Effector memory CD4-positive, alpha-beta T cell (primary cell): ENCODE data around the gene MPPED2.

ENCODE experiments used
- DNase-seq, 3 donors: peaks; one replicate each; pipeline ENCODE4 v3.0.0-alpha.2; 2020
- H3K27ac ChIP-seq: 2 replicates; pipeline ENCODE4 v1.7.0; 2013; ENCODE audit warnings: mild to moderate bottlenecking, low read length, moderate library complexity; ENCODE audit not compliant: insufficient read depth, poor library complexity, severe bottlenecking
- H3K27me3 ChIP-seq: replicated peaks from 2 replicates; pipeline ENCODE4 v1.7.0; 2013; ENCODE audit warnings: mild to moderate bottlenecking, low read length; ENCODE audit not compliant: insufficient read depth, control insufficient read depth, poor library complexity, severe bottlenecking
- H3K36me3 ChIP-seq: 2 replicates; pipeline ENCODE4 v1.7.0; 2013; ENCODE audit warnings: mild to moderate bottlenecking, low read length, moderate library complexity; ENCODE audit not compliant: control insufficient read depth, insufficient read depth
- H3K4me1 ChIP-seq: 2 replicates; pipeline ENCODE4 v1.7.0; 2013; ENCODE audit warnings: low read length, mild to moderate bottlenecking; ENCODE audit not compliant: control insufficient read depth, insufficient read depth, poor library complexity, severe bottlenecking
- H3K4me3 ChIP-seq: 2 replicates; pipeline ENCODE4 v1.7.0; 2013; ENCODE audit warnings: low read length, low read depth, mild to moderate bottlenecking; ENCODE audit not compliant: insufficient read depth, poor library complexity, severe bottlenecking
- H3K9me3 ChIP-seq: 2 replicates; pipeline ENCODE4 v1.7.0; 2013; ENCODE audit warnings: mild to moderate bottlenecking, low read length, moderate library complexity; ENCODE audit not compliant: control insufficient read depth

MPPED2 gene

DNA sequence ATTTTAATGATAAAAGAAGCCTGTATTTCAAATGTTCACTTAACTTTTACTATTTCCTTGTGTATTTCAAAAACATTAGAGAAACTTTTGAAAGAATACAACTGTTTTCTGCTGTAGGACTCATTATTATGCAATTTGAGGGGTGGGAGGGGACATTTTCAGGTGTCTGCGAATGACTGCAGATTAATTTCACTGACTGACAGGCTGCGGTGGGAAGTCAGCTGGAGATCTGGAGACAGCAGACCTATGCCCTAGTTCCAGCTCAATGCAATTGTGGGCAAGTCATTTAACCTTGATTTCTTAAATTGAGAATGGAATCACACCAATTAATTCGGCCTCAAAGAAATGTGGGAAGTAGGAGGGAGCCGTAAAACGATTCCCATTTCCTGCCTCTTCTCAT, 134.5 kb downstream of the MPPED2 start:
- DNase-seq = no peak
- H3K4me3 ChIP-seq = no peak overlapping the region
- no peaks in the 10 kb centered on the region for H3K9me3 ChIP-seq
- H3K27ac ChIP-seq = no peak overlapping the region
- H3K4me1 ChIP-seq = no peaks in the 10 kb centered on the region
- no peaks in the 10 kb centered on the region for H3K36me3 ChIP-seq
- H3K27me3 ChIP-seq = no peaks in the 10 kb centered on the region

GRCh38 chr11:30451167-30451566, 135.0 kb downstream of the MPPED2 start:
- Histone ChIP-seq H3K36me3 (no peaks in the 10 kb centered on the region), H3K4me1 (no peaks in the 10 kb centered on the region), H3K9me3 (no peaks in the 10 kb centered on the region), H3K27me3 (no peaks in the 10 kb centered on the region), H3K4me3 (no peak overlapping the region), H3K27ac (no peak overlapping the region)
- no peak for DNase-seq

- no peak overlapping the region for H3K27ac ChIP-seq
- H3K9me3 ChIP-seq = no peaks in the 10 kb centered on the region
- H3K27me3 ChIP-seq = no peaks in the 10 kb centered on the region
- no peak for DNase-seq
- no peaks in the 10 kb centered on the region for H3K36me3 ChIP-seq
- H3K4me1 ChIP-seq = no peaks in the 10 kb centered on the region
- no peak overlapping the region for H3K4me3 ChIP-seq
Observed at GRCh38 chr11:30447058-30447640, 139.0 kb downstream of the MPPED2 start.

GRCh38 chr11:30446520-30446919, 139.6 kb downstream of the MPPED2 start:
- DNase-seq = no peak

DNA sequence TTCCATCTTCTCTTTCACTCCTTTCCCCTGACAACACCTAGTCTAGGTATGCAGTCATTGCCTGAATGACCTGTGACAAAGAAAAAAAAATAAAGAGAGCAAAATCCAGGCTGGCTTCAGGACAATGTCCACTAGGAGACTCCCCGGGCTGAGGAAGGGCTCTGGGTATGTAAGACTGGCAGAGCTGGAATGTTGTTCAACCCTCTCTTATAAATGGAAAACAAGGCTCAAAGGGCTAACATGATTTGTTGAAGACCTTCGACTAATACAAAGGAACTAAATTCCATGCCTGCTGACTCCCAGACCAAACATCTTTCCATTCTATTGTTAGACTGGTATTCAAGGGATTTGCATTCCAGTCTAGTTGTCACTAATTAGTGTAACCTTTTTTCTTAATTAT, 141.1 kb downstream of the MPPED2 start:
- Histone ChIP-seq H3K36me3 (no peaks in the 10 kb centered on the region), H3K27me3 (no peaks in the 10 kb centered on the region), H3K4me1 (no peaks in the 10 kb centered on the region), H3K9me3 (no peaks in the 10 kb centered on the region), H3K4me3 (no peak overlapping the region), H3K27ac (no peak overlapping the region)
- DNase-seq = no peak

More at GRCh38 chr11:30446520-30446919, 139.6 kb downstream of the MPPED2 start:
- Histone ChIP-seq H3K27ac (no peak overlapping the region), H3K4me3 (no peak overlapping the region), H3K27me3 (no peaks in the 10 kb centered on the region), H3K36me3 (no peaks in the 10 kb centered on the region), H3K9me3 (no peaks in the 10 kb centered on the region), H3K4me1 (no peaks in the 10 kb centered on the region)

- H3K4me3 ChIP-seq = no peak overlapping the region
- H3K36me3 ChIP-seq = no peaks in the 10 kb centered on the region
- DNase-seq = no peak
- no peaks in the 10 kb centered on the region for H3K4me1 ChIP-seq
- no peaks in the 10 kb centered on the region for H3K9me3 ChIP-seq
- no peaks in the 10 kb centered on the region for H3K27me3 ChIP-seq
- no peak overlapping the region for H3K27ac ChIP-seq
Observed at GRCh38 chr11:30440510-30440909, 145.6 kb downstream of the MPPED2 start.

DNA sequence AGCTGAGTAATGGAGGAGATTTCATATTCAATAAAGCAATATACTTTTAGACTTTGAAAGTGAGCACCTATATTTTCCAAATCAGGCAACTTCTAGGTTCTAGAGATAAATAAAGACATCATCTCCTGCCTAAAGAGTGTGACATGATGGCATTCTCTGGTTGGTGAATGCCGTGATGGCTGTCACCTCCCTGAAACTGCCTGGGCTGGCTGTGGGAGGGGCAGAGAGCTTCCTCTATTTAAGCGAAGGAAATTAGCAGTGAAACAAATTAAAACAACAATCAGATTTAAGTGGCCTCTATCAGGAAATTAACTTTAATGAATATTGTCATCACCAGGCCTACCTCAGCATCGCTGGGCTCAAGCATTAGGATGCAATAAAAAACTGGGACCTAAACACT, 149.4 kb downstream of the MPPED2 start:
- no peak overlapping the region for H3K4me3 ChIP-seq
- H3K4me1 ChIP-seq = no peaks in the 10 kb centered on the region
- no peak overlapping the region for H3K27ac ChIP-seq
- H3K27me3 ChIP-seq = no peaks in the 10 kb centered on the region
- DNase-seq = no peak
- H3K9me3 ChIP-seq = no peaks in the 10 kb centered on the region
- H3K36me3 ChIP-seq = no peaks in the 10 kb centered on the region

DNA sequence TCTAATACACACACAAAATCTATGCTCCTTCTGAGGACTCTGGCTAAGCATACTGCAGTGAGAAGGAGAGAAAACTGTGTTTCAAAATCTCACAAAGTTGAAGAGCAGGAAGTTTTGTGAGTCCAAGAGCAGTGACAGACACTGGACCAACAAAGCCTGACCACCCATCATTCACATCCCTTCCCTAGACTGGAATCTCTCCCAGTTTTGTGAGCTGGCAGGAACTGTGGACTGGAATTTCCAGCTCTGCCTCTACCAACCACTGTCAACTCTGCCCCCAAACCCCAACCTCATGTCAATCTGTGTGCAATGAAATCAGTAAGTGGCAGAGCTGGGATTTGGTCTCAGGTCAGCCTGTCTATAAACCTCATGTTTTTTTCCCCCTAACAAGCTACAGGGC, 150.7 kb downstream of the MPPED2 start:
- no peaks in the 10 kb centered on the region for H3K4me1 ChIP-seq
- H3K4me3 ChIP-seq = no peak overlapping the region
- no peaks in the 10 kb centered on the region for H3K9me3 ChIP-seq
- no peaks in the 10 kb centered on the region for H3K27me3 ChIP-seq
- no peak for DNase-seq
- H3K27ac ChIP-seq = no peak overlapping the region
- H3K36me3 ChIP-seq = no peaks in the 10 kb centered on the region

GRCh38 chr11:30434901-30435300, 151.3 kb downstream of the MPPED2 start:
- no peak for DNase-seq
- Histone ChIP-seq H3K4me1 (no peaks in the 10 kb centered on the region), H3K4me3 (no peak overlapping the region), H3K36me3 (no peaks in the 10 kb centered on the region), H3K27ac (no peak overlapping the region), H3K9me3 (no peaks in the 10 kb centered on the region), H3K27me3 (no peaks in the 10 kb centered on the region)

DNA sequence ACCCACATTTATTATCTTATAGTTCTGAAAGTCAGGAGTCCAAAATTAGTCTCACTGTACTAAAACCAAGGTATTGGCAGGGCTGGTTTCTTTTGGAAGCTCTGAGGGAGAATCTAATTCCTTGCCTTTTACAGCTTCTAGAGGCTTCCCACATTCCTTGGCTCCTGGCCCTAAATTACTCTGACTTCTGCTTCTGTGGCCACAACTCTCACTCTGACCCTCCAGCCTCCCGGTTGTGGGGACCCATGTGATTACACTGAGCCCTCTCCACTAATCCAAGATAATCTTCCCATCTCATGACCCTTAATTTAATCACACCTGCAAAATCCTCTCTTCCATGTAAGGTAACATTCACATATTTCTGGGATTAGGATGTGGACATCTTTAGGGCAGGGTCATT, 152.3 kb downstream of the MPPED2 start:
- no peaks in the 10 kb centered on the region for H3K9me3 ChIP-seq
- H3K36me3 ChIP-seq = no peaks in the 10 kb centered on the region
- no peak for DNase-seq
- H3K27ac ChIP-seq = no peak overlapping the region
- no peaks in the 10 kb centered on the region for H3K27me3 ChIP-seq
- no peak overlapping the region for H3K4me3 ChIP-seq
- H3K4me1 ChIP-seq = no peaks in the 10 kb centered on the region
